ENCODE measurements around the gene SSBP4. TPM values are rescaled to one million over a fixed set of nuclear protein-coding genes. Genes with fewer than 3 reads are reported as not detected.
"Not testable (repeated sequence)": the region's sequence is repeated elsewhere in the genome, so short reads cannot be mapped to it uniquely, and the experiment has no call there.

SSBP4 gene
- total RNA-seq, result 69.3 TPM

DNA sequence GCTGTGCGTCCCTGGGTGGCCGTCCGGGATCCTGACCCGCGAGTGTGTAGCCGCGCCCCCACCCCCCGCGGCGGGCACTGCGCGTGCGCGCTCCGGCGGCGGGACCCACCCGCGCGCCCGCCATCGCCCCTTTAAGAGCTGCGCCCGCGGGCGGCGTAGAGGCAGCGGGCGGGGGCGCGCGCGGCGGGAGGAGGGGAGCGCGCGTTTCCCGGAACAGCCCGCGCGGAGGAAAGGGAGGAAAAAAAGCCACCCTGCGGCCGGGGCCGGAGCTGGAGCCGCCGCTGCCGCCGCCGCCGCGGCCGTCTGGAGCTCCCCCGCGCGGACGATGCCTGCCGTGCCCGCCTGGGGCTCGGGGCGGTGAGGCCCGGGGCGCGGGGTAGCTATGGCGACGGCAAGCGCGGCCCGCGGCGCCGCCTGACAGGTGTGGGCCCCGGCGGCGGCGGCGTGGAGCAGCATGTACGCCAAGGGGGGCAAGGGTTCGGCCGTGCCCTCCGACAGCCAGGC is at the start of gene SSBP4:
SSBP4 (plus strand) TSS at position 204 of the 504 bp plus-strand sequence; CDS start at position 455, 251 bp downstream.
- no peak for FAIRE-seq

DNA sequence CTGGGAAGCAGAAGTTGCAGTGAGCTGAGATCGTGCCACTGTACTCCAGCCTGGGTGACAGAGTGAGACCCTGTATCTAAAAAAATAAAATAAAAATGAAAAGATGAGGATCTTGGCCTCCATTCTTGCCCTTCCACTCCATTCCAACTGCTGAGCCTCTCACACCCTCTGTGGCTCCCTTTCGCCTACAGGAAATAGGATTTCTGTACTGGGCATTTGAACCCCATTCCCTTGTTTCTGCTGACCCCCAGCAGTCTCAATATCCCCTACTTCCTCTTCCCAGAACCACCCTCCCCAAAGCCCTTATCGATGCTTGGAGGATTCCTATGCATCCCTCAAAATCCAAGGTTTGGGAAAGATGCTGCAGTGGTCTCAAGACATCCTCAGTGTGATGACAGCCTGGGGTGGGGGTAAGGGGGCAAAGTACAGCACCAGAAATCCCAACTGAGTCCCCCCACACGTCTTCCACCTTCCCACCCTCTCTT is 45.7 kb upstream of the SSBP4 start:
- FAIRE-seq (no peak), DNase-seq (ENCODE audit: low spot score in 2 of 2) (no peak)

More for the DNA sequence above, at the start of gene SSBP4:
- peak; percentile 92 to 95 for DNase-seq (ENCODE audit: low spot score in 2 of 2)

DNA sequence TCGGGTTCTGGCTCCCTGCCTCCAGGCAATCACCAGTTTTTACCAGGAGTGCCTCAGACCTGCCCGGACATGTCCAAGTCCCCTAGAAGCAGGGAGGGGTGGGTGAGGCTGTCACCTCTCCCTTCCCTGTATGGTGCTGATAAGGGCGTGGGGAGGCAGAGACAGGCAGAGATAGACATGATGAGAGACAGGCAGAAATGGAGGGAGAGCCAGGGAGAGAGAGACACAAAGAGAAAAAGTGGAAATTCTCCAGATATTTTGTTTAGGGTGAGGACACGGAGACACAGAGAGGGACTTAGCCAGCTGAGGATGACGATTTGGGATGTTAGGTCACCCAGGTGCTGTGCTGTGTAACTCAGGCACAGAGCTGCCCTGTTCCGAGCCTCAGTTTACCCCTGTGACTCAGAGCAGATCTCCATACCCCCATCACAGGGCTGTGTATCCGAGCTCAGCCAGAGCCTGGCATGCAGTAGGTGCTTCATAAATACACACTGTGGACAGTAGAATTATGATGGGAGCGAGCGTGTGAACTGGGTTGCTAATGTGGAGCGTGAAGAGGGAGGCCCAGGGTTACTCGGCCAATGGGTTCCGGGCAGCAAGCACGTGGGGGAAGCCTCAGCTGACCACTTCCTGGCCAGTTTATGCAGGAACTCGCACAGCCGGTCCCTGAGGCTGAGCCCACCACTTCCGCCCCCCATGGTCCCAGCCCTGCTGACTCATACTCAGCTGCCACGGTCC is 45.1 kb upstream of the SSBP4 start:
- DNase-seq (ENCODE audit: low spot score in 2 of 2) (peak in 1 of 2 donors; percentile 79), FAIRE-seq (no peak)

DNA sequence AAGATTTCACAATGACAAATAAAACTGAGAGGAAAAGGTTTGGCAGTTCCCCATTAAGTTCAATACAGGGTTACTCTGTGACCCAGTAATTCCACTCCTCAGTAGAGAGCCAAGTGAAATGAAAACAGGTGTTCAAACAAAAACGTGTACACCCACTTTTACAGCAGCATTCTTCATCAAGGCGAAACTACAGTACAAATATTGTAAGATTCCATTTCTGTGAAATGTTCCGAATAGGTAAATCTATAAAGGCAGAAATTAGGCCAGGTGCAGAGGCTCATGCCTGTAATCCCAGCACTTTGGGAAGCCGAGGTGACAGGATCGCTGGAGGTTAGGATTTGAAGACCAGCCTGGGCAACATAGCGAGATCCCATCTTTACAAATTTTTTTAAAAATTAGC is 42.2 kb upstream of the SSBP4 start:
- no peak for DNase-seq (ENCODE audit: low spot score in 2 of 2)
- no peak for FAIRE-seq

DNA sequence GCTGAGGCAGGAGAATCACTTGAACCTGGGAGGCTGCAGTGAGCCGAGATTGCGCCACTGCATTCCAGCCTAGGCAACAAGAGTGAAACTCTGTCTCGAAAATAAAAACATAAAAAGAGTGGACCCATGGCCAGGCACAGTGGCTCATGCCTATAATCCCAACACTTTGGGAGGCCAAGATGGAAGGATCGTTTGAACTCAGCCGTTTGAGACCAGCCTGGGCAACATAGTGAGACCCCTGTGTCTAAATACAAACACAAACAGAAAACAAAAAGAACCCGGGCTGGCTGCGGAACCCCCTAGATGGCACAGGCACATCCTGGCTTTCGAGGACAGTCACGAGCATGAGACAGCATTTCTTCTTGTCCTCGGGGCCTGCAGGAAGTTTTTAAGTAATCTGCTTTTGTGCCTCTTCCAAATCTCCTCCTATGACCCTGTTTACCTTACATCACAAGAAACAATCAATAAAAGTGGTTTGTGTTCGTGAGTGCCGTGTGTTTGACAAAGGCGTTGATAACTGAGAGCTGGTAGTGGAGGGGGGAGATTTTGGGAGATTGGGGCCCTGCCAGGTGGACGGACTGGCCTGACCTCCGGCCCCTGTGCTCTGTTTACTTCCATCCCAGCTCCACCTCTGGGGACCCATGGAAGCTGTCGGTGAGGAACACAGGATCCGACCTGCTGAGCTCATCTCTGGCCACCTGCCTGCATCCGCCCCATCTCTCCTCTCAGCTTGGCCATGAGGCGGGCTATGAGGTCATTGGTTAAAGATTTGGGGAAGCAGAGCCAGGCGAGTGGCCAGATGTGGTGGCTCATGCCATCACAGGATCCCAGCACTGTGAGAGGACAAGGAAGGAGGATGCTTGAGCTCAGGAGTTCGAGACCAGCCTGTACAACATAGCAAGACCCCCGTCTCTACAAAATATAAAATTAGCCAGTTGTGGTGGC is 39.1 kb upstream of the SSBP4 start:
- DNase-seq (ENCODE audit: low spot score in 2 of 2), result no peak
- FAIRE-seq, result no peak

DNA sequence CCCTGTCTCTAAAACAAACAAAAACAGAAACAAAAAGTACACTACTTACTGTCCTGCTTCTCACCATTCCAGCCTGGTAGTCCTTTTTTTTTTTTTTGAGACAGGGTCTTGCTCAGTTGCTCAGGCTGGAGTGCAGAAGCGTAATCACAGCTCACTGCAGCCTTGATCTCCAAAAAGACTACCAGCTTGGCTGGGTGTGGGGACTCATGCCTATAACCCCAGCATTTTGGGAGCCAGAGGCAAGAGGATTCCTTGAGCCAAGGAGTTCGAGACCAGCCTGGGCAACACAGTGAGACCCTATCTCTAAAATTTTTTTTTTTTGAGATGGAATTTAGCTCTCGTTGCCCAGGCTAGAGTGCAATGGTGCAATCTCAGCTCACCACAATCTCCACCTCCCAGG is 38.4 kb upstream of the SSBP4 start:
- DNase-seq (ENCODE audit: low spot score in 2 of 2), result no peak
- FAIRE-seq, result no peak

DNA sequence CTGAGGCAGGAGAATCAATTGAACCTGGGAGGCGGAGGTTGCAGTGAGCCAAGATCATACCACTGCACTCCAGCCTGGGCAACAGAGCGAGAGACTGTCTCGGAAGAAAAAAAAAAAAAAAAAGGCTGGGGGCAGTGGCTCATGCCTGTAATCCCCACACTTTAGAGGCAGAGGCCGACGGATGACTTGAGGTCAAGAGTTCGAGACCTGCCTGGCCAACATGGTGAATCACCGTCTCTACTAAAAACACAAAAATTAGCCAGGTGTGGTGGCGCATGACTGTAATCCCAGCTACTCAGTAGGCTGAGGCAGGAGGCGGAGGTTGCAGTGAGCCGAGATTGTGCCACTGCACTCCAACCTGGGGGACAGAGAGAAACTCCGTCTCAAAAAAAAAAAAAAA is 35.6 kb upstream of the SSBP4 start:
- FAIRE-seq, result not testable (repeated sequence)

DNA sequence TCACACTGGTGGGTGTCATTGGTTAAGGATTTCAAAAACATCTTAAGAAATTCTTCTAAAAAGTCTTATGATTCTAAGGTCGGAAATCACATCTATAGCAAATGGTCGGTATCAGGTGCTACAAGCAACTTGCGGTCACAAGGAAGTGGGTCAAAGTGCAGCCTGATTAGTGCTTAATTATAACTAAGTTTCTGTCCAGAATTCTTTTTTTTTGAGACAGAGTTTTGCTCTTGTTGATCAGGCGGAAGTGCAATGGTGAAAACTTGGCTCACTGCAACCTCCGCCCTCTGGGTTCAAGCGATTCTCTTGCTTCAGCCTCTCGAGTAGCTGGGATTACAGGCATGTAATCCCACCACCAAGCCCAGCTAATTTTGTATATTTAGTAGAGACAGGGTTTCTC is 34.4 kb upstream of the SSBP4 start:
- FAIRE-seq (no peak), DNase-seq (ENCODE audit: low spot score in 2 of 2) (no peak)

More for the DNA sequence above, 35.6 kb upstream of the SSBP4 start:
- not testable (repeated sequence) for DNase-seq (ENCODE audit: low spot score in 2 of 2)

DNA sequence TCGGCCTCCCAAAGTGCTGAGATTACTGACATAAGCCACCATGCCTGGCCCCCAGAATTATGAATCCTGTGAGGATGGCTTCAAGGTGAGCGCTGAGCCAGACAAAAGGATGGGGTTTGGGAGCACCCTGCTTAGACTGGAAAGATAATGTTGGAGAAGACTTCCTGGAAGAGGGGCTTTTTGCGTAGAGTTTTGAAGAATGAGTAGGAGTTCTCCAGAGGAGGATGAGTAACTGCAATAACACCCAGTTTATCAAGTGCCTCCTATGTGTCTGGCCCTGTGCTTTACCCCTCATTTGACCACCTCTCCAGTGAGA is 33.9 kb upstream of the SSBP4 start:
- FAIRE-seq, result no peak
- no peak for DNase-seq (ENCODE audit: low spot score in 2 of 2)

DNA sequence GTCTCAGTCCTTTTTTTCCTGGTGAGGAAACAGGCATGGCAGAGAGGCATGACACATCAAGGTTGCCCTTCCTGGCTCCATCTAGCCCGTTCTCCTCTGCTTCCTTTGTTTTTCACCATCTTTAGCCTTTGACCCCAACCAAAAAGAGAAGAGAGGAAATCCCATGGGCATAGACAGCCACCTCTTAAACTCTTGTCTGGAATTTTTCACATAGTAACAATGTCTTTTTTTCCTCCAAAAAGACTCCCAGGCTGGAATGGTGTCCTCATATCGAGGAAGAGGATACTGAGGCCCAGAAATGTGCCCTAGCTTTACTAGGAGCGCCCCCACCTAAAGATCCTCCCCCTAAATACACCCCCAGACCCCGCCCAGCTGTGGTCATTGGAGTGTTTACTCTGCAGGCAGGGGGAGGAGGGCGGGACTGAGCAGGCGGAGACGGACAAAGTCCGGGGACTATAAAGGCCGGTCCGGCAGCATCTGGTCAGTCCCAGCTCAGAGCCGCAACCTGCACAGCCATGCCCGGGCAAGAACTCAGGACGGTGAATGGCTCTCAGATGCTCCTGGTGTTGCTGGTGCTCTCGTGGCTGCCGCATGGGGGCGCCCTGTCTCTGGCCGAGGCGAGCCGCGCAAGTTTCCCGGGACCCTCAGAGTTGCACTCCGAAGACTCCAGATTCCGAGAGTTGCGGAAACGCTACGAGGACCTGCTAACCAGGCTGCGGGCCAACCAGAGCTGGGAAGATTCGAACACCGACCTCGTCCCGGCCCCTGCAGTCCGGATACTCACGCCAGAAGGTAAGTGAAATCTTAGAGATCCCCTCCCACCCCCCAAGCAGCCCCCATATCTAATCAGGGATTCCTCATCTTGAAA is 33.3 kb upstream of the SSBP4 start, which contains the start of gene GDF15:
GDF15 (plus strand) TSS at position 484 of the 868 bp plus-strand sequence; CDS start at position 516, 32 bp downstream.
- FAIRE-seq (no peak), DNase-seq (ENCODE audit: low spot score in 2 of 2) (no peak)

DNA sequence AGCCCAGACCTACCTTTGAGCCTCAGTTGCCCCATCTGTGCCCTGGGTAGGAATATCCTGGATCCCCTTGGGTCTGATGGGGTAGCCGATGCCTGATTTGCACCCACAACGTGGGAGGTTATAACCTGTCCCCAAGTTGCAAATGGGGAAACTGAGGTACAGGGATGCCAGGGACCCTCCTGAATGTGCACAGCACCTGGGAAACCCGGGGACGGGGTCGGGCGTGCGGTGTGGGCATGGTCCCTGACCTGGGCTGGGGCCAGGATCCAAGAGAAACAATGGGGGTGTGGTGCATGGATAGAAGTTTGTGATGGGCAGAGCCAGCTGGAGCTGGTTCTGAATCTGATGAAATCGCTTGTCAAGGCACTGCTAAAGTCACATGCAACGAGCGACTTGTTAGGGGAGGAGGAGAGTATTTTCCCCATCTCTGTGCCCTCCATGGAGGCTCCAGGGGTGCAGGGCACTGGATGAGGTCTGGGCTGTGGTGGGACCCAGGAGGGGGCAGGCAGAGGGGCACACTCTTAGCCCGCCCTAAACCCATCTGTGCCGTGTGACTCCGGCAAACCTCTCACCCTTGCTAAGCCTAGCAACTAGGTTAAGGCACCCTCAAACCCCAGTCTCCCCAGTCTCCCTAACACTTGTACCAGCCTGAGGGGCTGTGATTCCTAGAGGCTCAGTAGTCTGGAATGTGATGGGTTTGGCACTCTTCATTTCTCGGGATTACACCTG is 32.5 kb upstream of the SSBP4 start:
- DNase-seq (ENCODE audit: low spot score in 2 of 2) (no peak), FAIRE-seq (no peak)

DNA sequence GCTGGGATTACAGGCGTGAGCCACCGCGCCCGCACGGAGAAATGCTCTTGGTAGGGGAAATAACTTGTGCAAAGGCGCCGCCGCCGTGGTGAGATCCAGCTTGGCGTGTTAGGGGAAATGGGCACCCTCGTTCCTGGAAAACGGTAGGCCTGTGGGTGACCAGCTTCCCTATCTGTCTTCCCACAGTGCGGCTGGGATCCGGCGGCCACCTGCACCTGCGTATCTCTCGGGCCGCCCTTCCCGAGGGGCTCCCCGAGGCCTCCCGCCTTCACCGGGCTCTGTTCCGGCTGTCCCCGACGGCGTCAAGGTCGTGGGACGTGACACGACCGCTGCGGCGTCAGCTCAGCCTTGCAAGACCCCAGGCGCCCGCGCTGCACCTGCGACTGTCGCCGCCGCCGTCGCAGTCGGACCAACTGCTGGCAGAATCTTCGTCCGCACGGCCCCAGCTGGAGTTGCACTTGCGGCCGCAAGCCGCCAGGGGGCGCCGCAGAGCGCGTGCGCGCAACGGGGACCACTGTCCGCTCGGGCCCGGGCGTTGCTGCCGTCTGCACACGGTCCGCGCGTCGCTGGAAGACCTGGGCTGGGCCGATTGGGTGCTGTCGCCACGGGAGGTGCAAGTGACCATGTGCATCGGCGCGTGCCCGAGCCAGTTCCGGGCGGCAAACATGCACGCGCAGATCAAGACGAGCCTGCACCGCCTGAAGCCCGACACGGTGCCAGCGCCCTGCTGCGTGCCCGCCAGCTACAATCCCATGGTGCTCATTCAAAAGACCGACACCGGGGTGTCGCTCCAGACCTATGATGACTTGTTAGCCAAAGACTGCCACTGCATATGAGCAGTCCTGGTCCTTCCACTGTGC is 30.9 kb upstream of the SSBP4 start:
- FAIRE-seq, result no peak
- peak; percentile 83 to 93 for DNase-seq (ENCODE audit: low spot score in 2 of 2)

DNA sequence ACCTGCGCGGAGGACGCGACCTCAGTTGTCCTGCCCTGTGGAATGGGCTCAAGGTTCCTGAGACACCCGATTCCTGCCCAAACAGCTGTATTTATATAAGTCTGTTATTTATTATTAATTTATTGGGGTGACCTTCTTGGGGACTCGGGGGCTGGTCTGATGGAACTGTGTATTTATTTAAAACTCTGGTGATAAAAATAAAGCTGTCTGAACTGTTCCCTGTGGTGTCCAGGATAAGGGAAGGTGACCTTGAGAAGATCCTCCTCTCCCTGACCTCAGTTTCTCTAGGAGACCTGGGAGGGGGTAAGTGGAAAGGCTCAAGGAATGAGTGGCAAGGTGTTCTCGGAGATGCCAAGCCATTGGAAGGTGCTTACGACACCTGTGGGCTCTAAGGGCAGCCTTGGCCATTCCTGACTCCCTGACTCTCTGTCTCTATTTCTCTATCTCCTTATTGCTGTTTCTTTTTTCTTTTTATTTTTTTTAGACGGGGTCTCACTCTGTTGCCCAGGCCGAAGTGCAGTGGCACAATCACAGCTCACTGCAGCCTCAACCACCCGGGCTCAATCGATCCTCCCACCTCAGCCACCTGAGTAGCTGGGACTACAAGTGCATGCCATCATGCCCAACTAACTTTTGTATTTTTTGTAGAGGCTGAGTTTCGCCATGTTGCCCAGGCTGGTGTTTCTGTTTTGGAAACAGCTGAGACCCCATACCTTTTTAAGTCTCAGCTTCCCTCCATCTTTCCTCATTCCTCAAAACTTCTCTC is 30.1 kb upstream of the SSBP4 start:
- FAIRE-seq (no peak), DNase-seq (ENCODE audit: low spot score in 2 of 2) (no peak)

DNA sequence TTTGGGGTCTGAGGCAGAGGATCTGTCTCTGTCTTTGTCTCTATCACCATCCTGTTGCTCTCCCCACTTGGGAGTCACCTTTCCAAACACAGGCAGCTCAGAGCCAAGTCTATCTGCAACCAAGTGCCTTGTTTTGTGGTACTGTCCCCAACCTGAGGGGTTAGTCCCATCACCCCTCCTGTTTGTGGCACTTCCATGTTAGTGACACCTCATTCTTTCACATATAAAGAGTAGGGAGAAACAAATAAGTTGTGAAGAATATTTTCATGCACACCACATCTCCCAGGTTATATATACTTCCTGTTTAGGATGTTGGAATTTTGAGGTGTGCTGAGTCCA is 29.5 kb upstream of the SSBP4 start:
- FAIRE-seq (no peak), DNase-seq (ENCODE audit: low spot score in 2 of 2) (no peak)

DNA sequence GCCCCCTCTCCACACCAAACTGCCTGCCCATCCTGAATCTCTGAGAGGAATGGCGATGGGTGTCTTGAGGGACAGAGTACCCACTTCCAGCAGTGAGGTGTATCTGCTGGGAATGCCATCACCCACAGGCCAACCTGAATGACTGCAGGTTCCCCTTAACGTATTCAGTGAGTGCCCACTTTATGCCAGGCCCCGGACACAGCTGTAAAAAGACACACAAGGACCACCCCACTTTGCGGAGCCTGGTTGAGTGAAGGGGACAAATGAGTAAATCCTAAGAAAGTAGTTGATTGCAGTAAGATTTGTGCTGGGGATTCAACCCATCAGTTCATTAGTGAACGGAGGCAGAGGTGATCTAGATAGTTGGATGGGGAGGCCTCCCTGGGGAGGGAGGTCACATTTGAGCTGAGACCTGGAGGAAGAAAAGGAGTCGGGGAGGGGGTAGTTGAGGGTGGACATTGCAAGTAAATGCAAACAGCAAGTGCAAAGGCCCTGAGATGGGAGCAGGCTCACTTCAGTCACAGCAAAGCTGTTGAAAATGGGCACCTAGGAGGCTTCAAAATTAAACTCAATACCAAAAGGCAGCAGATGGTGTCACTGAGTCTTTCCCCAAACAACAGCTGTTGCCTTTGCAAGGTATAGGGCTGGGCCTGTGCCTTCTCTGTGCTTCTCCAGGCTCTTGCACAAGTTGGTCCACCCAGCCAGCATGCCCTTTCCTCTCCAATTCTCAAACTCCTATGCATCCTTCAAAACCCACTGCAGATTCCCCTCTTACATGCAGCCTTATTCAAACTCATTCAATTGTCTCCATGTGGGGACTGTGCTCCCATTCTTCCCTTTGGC is 28.9 kb upstream of the SSBP4 start:
- FAIRE-seq (no peak), DNase-seq (ENCODE audit: low spot score in 2 of 2) (no peak)

DNA sequence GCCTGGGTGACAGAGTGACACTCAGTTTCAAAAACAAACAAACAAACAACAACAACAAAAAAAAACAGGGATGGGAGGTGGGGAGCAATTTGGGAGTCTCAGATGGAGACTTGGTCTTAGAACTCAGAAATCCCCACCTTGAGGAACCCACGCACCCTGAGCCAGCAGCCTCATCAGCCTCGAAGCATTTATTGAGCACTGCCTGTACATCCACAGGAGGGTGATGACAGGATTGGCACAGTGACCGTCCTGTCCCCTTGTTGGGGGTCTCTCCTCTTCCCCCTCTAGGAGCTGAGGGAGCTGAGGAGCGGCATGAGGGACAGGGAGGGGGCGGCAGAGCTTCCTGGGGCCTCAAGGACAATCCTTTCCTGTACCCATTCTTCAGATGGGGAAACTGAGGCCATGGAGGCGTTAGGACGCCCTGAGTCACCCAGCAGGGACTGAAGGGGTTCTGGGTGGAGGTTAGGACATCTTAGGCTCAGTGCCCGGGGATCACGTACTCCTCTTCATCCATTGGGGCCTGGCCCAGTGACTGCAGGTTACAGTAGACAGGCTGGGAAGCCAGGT is 27.6 kb upstream of the SSBP4 start:
- DNase-seq (ENCODE audit: low spot score in 2 of 2), result no peak
- no peak for FAIRE-seq

DNA sequence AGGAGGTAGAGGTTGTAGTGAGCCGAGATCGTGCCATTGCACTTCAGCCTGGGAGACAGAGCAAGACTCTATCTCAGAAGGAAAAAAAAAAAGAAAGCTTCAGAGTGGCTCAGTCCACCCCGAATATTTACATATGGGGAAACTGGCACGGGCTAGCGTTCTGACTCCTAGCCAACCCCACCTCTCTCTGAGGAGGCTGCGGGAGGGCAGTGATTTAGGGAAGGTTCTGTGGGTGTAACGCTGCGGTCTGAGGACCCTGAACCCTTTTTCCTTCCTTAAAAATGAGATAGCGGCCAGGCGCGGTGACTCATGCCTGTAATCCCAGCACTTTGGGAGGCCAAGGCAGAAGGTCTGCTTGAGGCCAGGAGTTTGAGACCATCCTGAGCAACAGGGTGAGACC is 26.8 kb upstream of the SSBP4 start:
- FAIRE-seq, result no peak
- DNase-seq (ENCODE audit: low spot score in 2 of 2), result no peak
